ENCODE results near the gene VPS4B.

VPS4B gene

GRCh38 chr18:63395503-63395902 is 26.8 kb downstream of the VPS4B start (continued):
- TF ChIP-seq, protein P1, sequence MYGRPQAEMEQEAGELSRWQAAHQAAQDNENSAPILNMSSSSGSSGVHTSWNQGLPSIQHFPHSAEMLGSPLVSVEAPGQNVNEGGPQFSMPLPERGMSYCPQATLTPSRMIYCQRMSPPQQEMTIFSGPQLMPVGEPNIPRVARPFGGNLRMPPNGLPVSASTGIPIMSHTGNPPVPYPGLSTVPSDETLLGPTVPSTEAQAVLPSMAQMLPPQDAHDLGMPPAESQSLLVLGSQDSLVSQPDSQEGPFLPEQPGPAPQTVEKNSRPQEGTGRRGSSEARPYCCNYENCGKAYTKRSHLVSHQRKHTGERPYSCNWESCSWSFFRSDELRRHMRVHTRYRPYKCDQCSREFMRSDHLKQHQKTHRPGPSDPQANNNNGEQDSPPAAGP (tag by site-specific recombination; IDR thresholded peaks at IDR 0.05): no peak
- TF ChIP-seq SP3 (tag by site-specific recombination; IDR thresholded peaks at IDR 0.05) (no peak), KLF1 (tag by site-specific recombination; IDR thresholded peaks at IDR 0.05) (no peak)
- TF ChIP-seq, protein P2, sequence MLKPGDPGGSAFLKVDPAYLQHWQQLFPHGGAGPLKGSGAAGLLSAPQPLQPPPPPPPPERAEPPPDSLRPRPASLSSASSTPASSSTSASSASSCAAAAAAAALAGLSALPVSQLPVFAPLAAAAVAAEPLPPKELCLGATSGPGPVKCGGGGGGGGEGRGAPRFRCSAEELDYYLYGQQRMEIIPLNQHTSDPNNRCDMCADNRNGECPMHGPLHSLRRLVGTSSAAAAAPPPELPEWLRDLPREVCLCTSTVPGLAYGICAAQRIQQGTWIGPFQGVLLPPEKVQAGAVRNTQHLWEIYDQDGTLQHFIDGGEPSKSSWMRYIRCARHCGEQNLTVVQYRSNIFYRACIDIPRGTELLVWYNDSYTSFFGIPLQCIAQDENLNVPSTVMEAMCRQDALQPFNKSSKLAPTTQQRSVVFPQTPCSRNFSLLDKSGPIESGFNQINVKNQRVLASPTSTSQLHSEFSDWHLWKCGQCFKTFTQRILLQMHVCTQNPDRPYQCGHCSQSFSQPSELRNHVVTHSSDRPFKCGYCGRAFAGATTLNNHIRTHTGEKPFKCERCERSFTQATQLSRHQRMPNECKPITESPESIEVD (tag by site-specific recombination; IDR thresholded peaks at IDR 0.05): no peak
- TF ChIP-seq, protein P3, sequence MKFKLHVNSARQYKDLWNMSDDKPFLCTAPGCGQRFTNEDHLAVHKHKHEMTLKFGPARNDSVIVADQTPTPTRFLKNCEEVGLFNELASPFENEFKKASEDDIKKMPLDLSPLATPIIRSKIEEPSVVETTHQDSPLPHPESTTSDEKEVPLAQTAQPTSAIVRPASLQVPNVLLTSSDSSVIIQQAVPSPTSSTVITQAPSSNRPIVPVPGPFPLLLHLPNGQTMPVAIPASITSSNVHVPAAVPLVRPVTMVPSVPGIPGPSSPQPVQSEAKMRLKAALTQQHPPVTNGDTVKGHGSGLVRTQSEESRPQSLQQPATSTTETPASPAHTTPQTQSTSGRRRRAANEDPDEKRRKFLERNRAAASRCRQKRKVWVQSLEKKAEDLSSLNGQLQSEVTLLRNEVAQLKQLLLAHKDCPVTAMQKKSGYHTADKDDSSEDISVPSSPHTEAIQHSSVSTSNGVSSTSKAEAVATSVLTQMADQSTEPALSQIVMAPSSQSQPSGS (tag by site-specific recombination; IDR thresholded peaks at IDR 0.05; ENCODE audit: low read depth): no peak

- no peak overlapping the region for H3K4me3 ChIP-seq (ENCODE audit: low read depth, low read length)
- no peak overlapping the region for H3K27ac ChIP-seq (ENCODE audit: extremely low read depth, low read depth, low read length)
- CTCF ChIA-PET: interaction anchor here (0.6 to 1.2 kb wide), 5 partner anchors 16 to 379 kb away, joined by 3 to 4 read pairs (median 3); no protein-coding TSS in a partner anchor
- no peaks in the 10 kb centered on the region for H3K4me1 ChIP-seq (ENCODE audit: control insufficient read depth, insufficient read depth, low read length)
- peaks cover 61 to 85% of the 10 kb centered on the region in 2 experiments for H3K36me3 ChIP-seq (ENCODE audit: control insufficient read depth in 2 of 2, insufficient read depth in 1 of 2, low read length in 2 of 2)
- H3K9me3 ChIP-seq (ENCODE audit: control insufficient read depth, insufficient read depth, low read depth, low read length): no peaks in the 10 kb centered on the region
- POLR2A ChIA-PET: interaction anchor here (1.5 kb wide), 1 partner anchor 27 kb away, joined by 3 read pairs; no protein-coding TSS in a partner anchor
- TF ChIP-seq, protein P4, sequence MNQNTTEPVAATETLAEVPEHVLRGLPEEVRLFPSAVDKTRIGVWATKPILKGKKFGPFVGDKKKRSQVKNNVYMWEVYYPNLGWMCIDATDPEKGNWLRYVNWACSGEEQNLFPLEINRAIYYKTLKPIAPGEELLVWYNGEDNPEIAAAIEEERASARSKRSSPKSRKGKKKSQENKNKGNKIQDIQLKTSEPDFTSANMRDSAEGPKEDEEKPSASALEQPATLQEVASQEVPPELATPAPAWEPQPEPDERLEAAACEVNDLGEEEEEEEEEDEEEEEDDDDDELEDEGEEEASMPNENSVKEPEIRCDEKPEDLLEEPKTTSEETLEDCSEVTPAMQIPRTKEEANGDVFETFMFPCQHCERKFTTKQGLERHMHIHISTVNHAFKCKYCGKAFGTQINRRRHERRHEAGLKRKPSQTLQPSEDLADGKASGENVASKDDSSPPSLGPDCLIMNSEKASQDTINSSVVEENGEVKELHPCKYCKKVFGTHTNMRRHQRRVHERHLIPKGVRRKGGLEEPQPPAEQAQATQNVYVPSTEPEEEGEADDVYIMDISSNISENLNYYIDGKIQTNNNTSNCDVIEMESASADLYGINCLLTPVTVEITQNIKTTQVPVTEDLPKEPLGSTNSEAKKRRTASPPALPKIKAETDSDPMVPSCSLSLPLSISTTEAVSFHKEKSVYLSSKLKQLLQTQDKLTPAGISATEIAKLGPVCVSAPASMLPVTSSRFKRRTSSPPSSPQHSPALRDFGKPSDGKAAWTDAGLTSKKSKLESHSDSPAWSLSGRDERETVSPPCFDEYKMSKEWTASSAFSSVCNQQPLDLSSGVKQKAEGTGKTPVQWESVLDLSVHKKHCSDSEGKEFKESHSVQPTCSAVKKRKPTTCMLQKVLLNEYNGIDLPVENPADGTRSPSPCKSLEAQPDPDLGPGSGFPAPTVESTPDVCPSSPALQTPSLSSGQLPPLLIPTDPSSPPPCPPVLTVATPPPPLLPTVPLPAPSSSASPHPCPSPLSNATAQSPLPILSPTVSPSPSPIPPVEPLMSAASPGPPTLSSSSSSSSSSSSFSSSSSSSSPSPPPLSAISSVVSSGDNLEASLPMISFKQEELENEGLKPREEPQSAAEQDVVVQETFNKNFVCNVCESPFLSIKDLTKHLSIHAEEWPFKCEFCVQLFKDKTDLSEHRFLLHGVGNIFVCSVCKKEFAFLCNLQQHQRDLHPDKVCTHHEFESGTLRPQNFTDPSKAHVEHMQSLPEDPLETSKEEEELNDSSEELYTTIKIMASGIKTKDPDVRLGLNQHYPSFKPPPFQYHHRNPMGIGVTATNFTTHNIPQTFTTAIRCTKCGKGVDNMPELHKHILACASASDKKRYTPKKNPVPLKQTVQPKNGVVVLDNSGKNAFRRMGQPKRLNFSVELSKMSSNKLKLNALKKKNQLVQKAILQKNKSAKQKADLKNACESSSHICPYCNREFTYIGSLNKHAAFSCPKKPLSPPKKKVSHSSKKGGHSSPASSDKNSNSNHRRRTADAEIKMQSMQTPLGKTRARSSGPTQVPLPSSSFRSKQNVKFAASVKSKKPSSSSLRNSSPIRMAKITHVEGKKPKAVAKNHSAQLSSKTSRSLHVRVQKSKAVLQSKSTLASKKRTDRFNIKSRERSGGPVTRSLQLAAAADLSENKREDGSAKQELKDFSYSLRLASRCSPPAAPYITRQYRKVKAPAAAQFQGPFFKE (tag by site-specific recombination; IDR thresholded peaks at IDR 0.05; ENCODE audit: borderline replicate concordance): no peak
- no peak for TF ChIP-seq REST (tag by site-specific recombination; IDR thresholded peaks at IDR 0.05)
- TF ChIP-seq, protein P5, sequence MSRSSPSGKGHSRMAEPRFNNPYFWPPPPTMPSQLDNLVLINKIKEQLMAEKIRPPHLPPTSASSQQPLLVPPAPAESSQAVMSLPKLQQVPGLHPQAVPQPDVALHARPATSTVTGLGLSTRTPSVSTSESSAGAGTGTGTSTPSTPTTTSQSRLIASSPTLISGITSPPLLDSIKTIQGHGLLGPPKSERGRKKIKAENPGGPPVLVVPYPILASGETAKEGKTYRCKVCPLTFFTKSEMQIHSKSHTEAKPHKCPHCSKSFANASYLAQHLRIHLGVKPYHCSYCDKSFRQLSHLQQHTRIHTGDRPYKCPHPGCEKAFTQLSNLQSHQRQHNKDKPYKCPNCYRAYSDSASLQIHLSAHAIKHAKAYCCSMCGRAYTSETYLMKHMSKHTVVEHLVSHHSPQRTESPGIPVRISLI (tag by site-specific recombination; IDR thresholded peaks at IDR 0.05): no peak
- no peak for TF ChIP-seq ZNF837 (tag by site-specific recombination; IDR thresholded peaks at IDR 0.05)
- TF ChIP-seq ZFHX2 (tag by site-specific recombination; conservative IDR thresholded peaks at IDR 0.05): no peak
- no peak for TF ChIP-seq ZNF354C (tag by site-specific recombination; IDR thresholded peaks at IDR 0.05; ENCODE audit: borderline replicate concordance, low read depth)
- no peak for TF ChIP-seq ZNF223 (tag by site-specific recombination; IDR thresholded peaks at IDR 0.05)
- TF ChIP-seq, protein P6, sequence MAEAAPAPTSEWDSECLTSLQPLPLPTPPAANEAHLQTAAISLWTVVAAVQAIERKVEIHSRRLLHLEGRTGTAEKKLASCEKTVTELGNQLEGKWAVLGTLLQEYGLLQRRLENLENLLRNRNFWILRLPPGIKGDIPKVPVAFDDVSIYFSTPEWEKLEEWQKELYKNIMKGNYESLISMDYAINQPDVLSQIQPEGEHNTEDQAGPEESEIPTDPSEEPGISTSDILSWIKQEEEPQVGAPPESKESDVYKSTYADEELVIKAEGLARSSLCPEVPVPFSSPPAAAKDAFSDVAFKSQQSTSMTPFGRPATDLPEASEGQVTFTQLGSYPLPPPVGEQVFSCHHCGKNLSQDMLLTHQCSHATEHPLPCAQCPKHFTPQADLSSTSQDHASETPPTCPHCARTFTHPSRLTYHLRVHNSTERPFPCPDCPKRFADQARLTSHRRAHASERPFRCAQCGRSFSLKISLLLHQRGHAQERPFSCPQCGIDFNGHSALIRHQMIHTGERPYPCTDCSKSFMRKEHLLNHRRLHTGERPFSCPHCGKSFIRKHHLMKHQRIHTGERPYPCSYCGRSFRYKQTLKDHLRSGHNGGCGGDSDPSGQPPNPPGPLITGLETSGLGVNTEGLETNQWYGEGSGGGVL (tag by site-specific recombination; IDR thresholded peaks at IDR 0.05): no peak
- TF ChIP-seq ZNF18 (tag by site-specific recombination; IDR thresholded peaks at IDR 0.05): no peak
- TF ChIP-seq IKZF3 (tag by site-specific recombination; IDR thresholded peaks at IDR 0.05): no peak
- TF ChIP-seq ZNF335 (tag by site-specific recombination; conservative IDR thresholded peaks at IDR 0.05): no peak
- TF ChIP-seq ZNF626 (tag by site-specific recombination; IDR thresholded peaks at IDR 0.05): no peak
Measured at GRCh38 chr18:63394954-63395353, 27.3 kb downstream of the VPS4B start.

All from HEK293 (cell line).